GM23338 (cell line): ENCODE measurements around the gene DRAXIN. TPM values are rescaled to one million over a fixed set of nuclear protein-coding genes. Genes with fewer than 3 reads are reported as not detected.
A peak's percentile ranks its signal among the peaks of the same experiment; 100 is the strongest.

Experiments used
- ATAC-seq: fragments of 200-7000 bp; cut with Tn5 transposase; 3 replicates; pipeline ENCODE4 v1.9.1; 2020
- DNase-seq: peaks from one replicate; pipeline ENCODE4 v3.0.0-alpha.2; 2015; ENCODE audit warnings: low spot score
- H2AFZ ChIP-seq: fragments of 200-600 bp; sonication (generic); 2 replicates; pipeline ENCODE4 v1.8.0; 2016; ENCODE audit warnings: antibody characterized with exemption, mild to moderate bottlenecking, moderate library complexity
- H3F3A ChIP-seq: fragments of 200-600 bp; sonication (generic); replicated peaks from 2 replicates; pipeline ENCODE4 v1.8.0; 2017; ENCODE audit warnings: antibody characterized with exemption, mixed run types, low read depth
- H3K27ac ChIP-seq: fragments of 200-600 bp; sonication (generic); 2 replicates; pipeline ENCODE4 v1.6.1; 2016; ENCODE audit warnings: low read depth
- H3K27me3 ChIP-seq: fragments of 200-600 bp; sonication (generic); 2 replicates; pipeline ENCODE4 v1.8.0; 2016; ENCODE audit warnings: mild to moderate bottlenecking, mixed run types, moderate library complexity; ENCODE audit not compliant: insufficient read depth
- H3K36me3 ChIP-seq: fragments of 200-600 bp; sonication (generic); 2 replicates; pipeline ENCODE4 v1.8.0; 2016; ENCODE audit warnings: mild to moderate bottlenecking; ENCODE audit not compliant: insufficient read depth
- H3K4me1 ChIP-seq: fragments of 200-600 bp; sonication (generic); 2 replicates; pipeline ENCODE4 v1.8.0; 2016; ENCODE audit warnings: mild to moderate bottlenecking, moderate library complexity; ENCODE audit not compliant: insufficient read depth
- H3K4me2 ChIP-seq: fragments of 200-600 bp; sonication (generic); 2 replicates; pipeline ENCODE4 v1.7.1; 2017; ENCODE audit warnings: mixed run types
- H3K4me3 ChIP-seq: fragments of 200-600 bp; sonication (generic); 2 replicates; pipeline ENCODE4 v1.6.1; 2016; ENCODE audit warnings: mixed run types
- H3K79me2 ChIP-seq: fragments of 200-600 bp; sonication (generic); replicated peaks from 2 replicates; pipeline ENCODE4 v1.8.0; 2017; ENCODE audit warnings: mild to moderate bottlenecking; ENCODE audit not compliant: insufficient read depth
- H3K9me2 ChIP-seq: fragments of 200-600 bp; sonication (generic); 2 replicates; pipeline ENCODE4 v1.8.0; 2017; ENCODE audit not compliant: insufficient read depth
- H4K20me1 ChIP-seq: fragments of 200-600 bp; sonication (generic); replicated peaks from 2 replicates; pipeline ENCODE4 v1.8.0; 2017; ENCODE audit warnings: mild to moderate bottlenecking; ENCODE audit not compliant: insufficient read depth
- H3K27ac Mint-ChIP-seq: 2 replicates; pipeline ENCODE4 v1.8.0; 2020; ENCODE audit warnings: inconsistent platforms, mild to moderate bottlenecking, moderate library complexity, mixed read lengths
- H3K27me3 Mint-ChIP-seq: 3 replicates; pipeline ENCODE4 v1.8.0; 2022; ENCODE audit warnings: low read depth, mild to moderate bottlenecking, moderate library complexity, mixed read lengths, inconsistent platforms; ENCODE audit not compliant: insufficient read depth, poor library complexity
- H3K36me3 Mint-ChIP-seq: 3 replicates; pipeline ENCODE4 v1.8.0; 2021; ENCODE audit warnings: low read depth, mild to moderate bottlenecking, inconsistent platforms, moderate library complexity, mixed read lengths
- H3K4me1 Mint-ChIP-seq: 3 replicates; pipeline ENCODE4 v1.8.0; 2020; ENCODE audit warnings: mild to moderate bottlenecking, inconsistent platforms, mixed read lengths
- H3K4me3 Mint-ChIP-seq: 3 replicates; pipeline ENCODE4 v1.8.0; 2021; ENCODE audit warnings: moderate library complexity, mild to moderate bottlenecking, inconsistent platforms, mixed read lengths
- H3K9me3 Mint-ChIP-seq: 3 replicates; pipeline ENCODE4 v1.8.0; 2020; ENCODE audit warnings: moderate library complexity, mild to moderate bottlenecking, inconsistent platforms, mixed read lengths
- CREB1 ChIP-seq: fragments of 250-450 bp; sonication (Bioruptor Pico); IDR thresholded peaks from 2 replicates; pipeline ENCODE4 v1.5.0; 2020; ENCODE audit warnings: low read depth, mild to moderate bottlenecking, moderate library complexity
- CTCF ChIP-seq, 2 experiments: fragments of 200-600 bp in 1 of 2; sonication (generic) in 1 of 2; conservative IDR thresholded peaks; 2 replicates each; pipeline versions ENCODE4 v1.5.1 to v1.6.1; 2016 to 2017; ENCODE audit warnings: antibody characterized with exemption in 2 of 2, low read depth in 2 of 2, mild to moderate bottlenecking in 2 of 2, moderate library complexity in 1 of 2
- ETS1 ChIP-seq: IDR thresholded peaks from 2 replicates; pipeline ENCODE4 v1.6.1; 2016; ENCODE audit warnings: antibody characterized with exemption
- EZH2 ChIP-seq: fragments of 200-600 bp; sonication (generic); IDR thresholded peaks from one replicate; pipeline ENCODE4 v1.8.0; 2017; ENCODE audit warnings: antibody characterized with exemption, mild to moderate bottlenecking, low read depth; ENCODE audit not compliant: unreplicated experiment
- EZH2phosphoT487 ChIP-seq: fragments of 200-600 bp; sonication (generic); IDR thresholded peaks from one replicate; pipeline ENCODE4 v1.8.1; 2018; ENCODE audit warnings: antibody characterized with exemption; ENCODE audit not compliant: unreplicated experiment
- JUNB ChIP-seq: IDR thresholded peaks from one replicate; pipeline ENCODE4 v1.6.1; 2016; ENCODE audit warnings: antibody characterized with exemption; ENCODE audit not compliant: unreplicated experiment
- NANOG ChIP-seq: IDR thresholded peaks from 2 replicates; pipeline ENCODE4 v1.6.1; 2016; ENCODE audit warnings: antibody characterized with exemption, borderline replicate concordance
- POLR2AphosphoS5 ChIP-seq: IDR thresholded peaks from 2 replicates; pipeline ENCODE4 v1.6.1; 2016; ENCODE audit warnings: antibody characterized with exemption, low read depth
- STAT1 ChIP-seq: IDR thresholded peaks from one replicate; pipeline ENCODE4 v1.6.1; 2016; ENCODE audit warnings: antibody characterized with exemption; ENCODE audit not compliant: unreplicated experiment
- ZNF114 ChIP-seq: fragments of 250-450 bp; sonication (Bioruptor Pico); IDR thresholded peaks from 2 replicates; pipeline ENCODE4 v1.5.0; 2020; ENCODE audit warnings: mild to moderate bottlenecking, moderate library complexity
- ZNF331 ChIP-seq: fragments of 250-450 bp; sonication (Bioruptor Pico); IDR thresholded peaks from 2 replicates; pipeline ENCODE4 v1.5.0; 2020; ENCODE audit warnings: low read depth, mild to moderate bottlenecking, moderate library complexity
- polyA plus RNA-seq: library from polyadenylated mRNA; unstranded; fragments of >200 nt; fragmentation: Nextera tagmentation; extraction: Ambion mirVana; gene quantifications from 2 replicates; pipeline ENCODE4 v1.2.1, GENCODE V29; 2016
- total RNA-seq: library from RNA; depleted of rRNA; stranded (reverse); fragments of >200 nt; shearing (Covaris generic); gene quantifications from 2 replicates; pipeline ENCODE4 v1.2.3, GENCODE V29; 2014
- TF ChIP-seq, protein P1 (sequence below): fragments of 250-450 bp; sonication (Bioruptor Pico); IDR thresholded peaks from 2 replicates; pipeline ENCODE4 v1.5.0; 2020; ENCODE audit warnings: mild to moderate bottlenecking, moderate library complexity

DRAXIN gene
- total and polyA plus RNA-seq, 2 experiments from 2014 or later = 7.6 to 23.0 TPM

GRCh38 chr1:11725616-11726015, 34.1 kb downstream of the DRAXIN start:
- Histone ChIP-seq H3K4me2 (0 out of 2 replicates have a peak overlapping the region, but pooled peaks have one; percentile 34), H3K27ac (peak overlapping the region; percentile 41; the same call in 1 of the 2 replicates), H2AFZ (no peak overlapping the region), H3K9me2 (no peaks in the 10 kb centered on the region), H3K79me2 (no peaks in the 10 kb centered on the region), H3F3A (peaks cover 11% of the 10 kb centered on the region), H3K4me1 (peaks cover 25% of the 10 kb centered on the region), H3K4me3 (no peak overlapping the region), H4K20me1 (no peaks in the 10 kb centered on the region), H3K36me3 (no peaks in the 10 kb centered on the region; the same call in 1 of the 2 replicates), H3K27me3 (no peaks in the 10 kb centered on the region)
- Mint-ChIP-seq H3K4me1 (peaks cover 34% of the 10 kb centered on the region), H3K9me3 (no peaks in the 10 kb centered on the region), H3K27me3 (peaks cover 6% of the 10 kb centered on the region), H3K27ac (peak overlapping the region; percentile 59; the same call in 1 of the 2 replicates), H3K4me3 (no peak overlapping the region), H3K36me3 (no peaks in the 10 kb centered on the region)
- ATAC-seq (peak; percentile 58), DNase-seq (no peak)
- no peak for TF ChIP-seq JUNB
- TF ChIP-seq, protein P1, sequence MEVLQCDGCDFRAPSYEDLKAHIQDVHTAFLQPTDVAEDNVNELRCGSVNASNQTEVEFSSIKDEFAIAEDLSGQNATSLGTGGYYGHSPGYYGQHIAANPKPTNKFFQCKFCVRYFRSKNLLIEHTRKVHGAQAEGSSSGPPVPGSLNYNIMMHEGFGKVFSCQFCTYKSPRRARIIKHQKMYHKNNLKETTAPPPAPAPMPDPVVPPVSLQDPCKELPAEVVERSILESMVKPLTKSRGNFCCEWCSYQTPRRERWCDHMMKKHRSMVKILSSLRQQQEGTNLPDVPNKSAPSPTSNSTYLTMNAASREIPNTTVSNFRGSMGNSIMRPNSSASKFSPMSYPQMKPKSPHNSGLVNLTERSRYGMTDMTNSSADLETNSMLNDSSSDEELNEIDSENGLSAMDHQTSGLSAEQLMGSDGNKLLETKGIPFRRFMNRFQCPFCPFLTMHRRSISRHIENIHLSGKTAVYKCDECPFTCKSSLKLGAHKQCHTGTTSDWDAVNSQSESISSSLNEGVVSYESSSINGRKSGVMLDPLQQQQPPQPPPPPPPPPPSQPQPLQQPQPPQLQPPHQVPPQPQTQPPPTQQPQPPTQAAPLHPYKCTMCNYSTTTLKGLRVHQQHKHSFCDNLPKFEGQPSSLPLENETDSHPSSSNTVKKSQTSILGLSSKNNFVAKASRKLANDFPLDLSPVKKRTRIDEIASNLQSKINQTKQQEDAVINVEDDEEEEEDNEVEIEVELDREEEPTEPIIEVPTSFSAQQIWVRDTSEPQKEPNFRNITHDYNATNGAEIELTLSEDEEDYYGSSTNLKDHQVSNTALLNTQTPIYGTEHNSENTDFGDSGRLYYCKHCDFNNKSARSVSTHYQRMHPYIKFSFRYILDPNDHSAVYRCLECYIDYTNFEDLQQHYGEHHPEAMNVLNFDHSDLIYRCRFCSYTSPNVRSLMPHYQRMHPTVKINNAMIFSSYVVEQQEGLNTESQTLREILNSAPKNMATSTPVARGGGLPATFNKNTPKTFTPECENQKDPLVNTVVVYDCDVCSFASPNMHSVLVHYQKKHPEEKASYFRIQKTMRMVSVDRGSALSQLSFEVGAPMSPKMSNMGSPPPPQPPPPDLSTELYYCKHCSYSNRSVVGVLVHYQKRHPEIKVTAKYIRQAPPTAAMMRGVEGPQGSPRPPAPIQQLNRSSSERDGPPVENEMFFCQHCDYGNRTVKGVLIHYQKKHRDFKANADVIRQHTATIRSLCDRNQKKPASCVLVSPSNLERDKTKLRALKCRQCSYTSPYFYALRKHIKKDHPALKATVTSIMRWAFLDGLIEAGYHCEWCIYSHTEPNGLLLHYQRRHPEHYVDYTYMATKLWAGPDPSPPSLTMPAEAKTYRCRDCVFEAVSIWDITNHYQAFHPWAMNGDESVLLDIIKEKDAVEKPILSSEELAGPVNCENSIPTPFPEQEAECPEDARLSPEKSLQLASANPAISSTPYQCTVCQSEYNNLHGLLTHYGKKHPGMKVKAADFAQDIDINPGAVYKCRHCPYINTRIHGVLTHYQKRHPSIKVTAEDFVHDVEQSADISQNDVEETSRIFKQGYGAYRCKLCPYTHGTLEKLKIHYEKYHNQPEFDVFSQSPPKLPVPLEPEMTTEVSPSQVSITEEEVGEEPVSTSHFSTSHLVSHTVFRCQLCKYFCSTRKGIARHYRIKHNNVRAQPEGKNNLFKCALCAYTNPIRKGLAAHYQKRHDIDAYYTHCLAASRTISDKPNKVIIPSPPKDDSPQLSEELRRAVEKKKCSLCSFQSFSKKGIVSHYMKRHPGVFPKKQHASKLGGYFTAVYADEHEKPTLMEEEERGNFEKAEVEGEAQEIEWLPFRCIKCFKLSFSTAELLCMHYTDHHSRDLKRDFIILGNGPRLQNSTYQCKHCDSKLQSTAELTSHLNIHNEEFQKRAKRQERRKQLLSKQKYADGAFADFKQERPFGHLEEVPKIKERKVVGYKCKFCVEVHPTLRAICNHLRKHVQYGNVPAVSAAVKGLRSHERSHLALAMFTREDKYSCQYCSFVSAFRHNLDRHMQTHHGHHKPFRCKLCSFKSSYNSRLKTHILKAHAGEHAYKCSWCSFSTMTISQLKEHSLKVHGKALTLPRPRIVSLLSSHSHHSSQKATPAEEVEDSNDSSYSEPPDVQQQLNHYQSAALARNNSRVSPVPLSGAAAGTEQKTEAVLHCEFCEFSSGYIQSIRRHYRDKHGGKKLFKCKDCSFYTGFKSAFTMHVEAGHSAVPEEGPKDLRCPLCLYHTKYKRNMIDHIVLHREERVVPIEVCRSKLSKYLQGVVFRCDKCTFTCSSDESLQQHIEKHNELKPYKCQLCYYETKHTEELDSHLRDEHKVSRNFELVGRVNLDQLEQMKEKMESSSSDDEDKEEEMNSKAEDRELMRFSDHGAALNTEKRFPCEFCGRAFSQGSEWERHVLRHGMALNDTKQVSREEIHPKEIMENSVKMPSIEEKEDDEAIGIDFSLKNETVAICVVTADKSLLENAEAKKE (CRISPR knock-in tag) = no peak

DNA sequence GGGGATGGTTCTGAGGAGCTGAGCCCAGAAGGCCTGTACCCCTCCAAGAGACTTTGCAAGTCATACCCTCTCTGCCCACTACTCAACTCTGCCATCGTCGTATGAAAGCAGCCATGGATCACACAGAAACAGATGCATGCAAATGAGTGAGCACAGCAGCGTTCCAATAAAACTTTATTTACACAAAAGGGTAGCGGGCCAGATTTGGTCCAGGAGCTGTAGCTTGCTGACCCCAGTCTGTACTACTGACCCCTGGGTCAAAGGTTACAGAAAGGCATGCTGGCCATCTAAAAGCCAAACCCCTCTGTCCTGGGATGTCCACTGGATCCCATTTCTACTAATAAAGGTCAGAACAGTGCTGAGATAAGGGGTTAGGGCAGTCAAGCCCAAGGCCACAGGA, 35.6 kb downstream of the DRAXIN start:
- DNase-seq (no peak), ATAC-seq (no peak)
- H3K27me3 ChIP-seq = no peaks in the 10 kb centered on the region
- Mint-ChIP-seq H3K27me3 (peaks cover 4% of the 10 kb centered on the region), H3K9me3 (no peaks in the 10 kb centered on the region), H3K36me3 (no peaks in the 10 kb centered on the region), H3K4me1 (peaks cover 44% of the 10 kb centered on the region), H3K4me3 (no peak overlapping the region), H3K27ac (no peak overlapping the region)
- H3F3A ChIP-seq = peaks cover 10% of the 10 kb centered on the region; the same call in 1 of the 2 replicates
- H3K4me1 ChIP-seq = peaks cover 35% of the 10 kb centered on the region
- no peaks in the 10 kb centered on the region for H3K79me2 ChIP-seq
- H3K4me3 ChIP-seq = no peak overlapping the region
- H2AFZ ChIP-seq = no peak overlapping the region
- no peaks in the 10 kb centered on the region for H4K20me1 ChIP-seq
- H3K27ac ChIP-seq = no peak overlapping the region
- TF ChIP-seq CREB1 (CRISPR knock-in tag) (no peak), ZNF331 (CRISPR knock-in tag) (no peak), CTCF (conservative IDR thresholded peaks at IDR 0.05; ENCODE audit: low read depth in 2 of 2) (no peak), NANOG (no peak), ETS1 (no peak), POLR2AphosphoS5 (no peak), STAT1 (no peak), EZH2phosphoT487 (no peak), EZH2 (no peak), ZNF114 (CRISPR knock-in tag) (no peak)
- H3K9me2 ChIP-seq = no peaks in the 10 kb centered on the region
- H3K36me3 ChIP-seq = no peaks in the 10 kb centered on the region; the same call in 1 of the 2 replicates
- no peak overlapping the region for H3K4me2 ChIP-seq
